ENCODE data around the gene FIGN.

Gene FIGN

GRCh38 chr2:163737190-163737439, 1.3 kb upstream of the FIGN start:
- DNase-seq (ENCODE audit: low spot score) = no peak

GRCh38 chr2:163736433-163737189, 803 bp upstream of the FIGN start:
- DNase-seq (ENCODE audit: low spot score) = peak; percentile 62

- peak; percentile 7 for DNase-seq (ENCODE audit: low spot score)
Measured at GRCh38 chr2:163734881-163735684, 725 bp downstream of the FIGN start.

- no peak for DNase-seq (ENCODE audit: low spot score)
Measured at GRCh38 chr2:163734401-163734800, 1.4 kb downstream of the FIGN start.

GRCh38 chr2:163733956-163734355, 1.9 kb downstream of the FIGN start:
- DNase-seq (ENCODE audit: low spot score) = no peak

- no peak for DNase-seq (ENCODE audit: low spot score)
Measured at GRCh38 chr2:163733301-163733938, 2.4 kb downstream of the FIGN start.

- DNase-seq (ENCODE audit: low spot score) = peak; percentile 4
Measured at GRCh38 chr2:163732727-163733126, 3.1 kb downstream of the FIGN start.

- no peak for DNase-seq (ENCODE audit: low spot score)
Measured at GRCh38 chr2:163731735-163732134, 4.1 kb downstream of the FIGN start.

GRCh38 chr2:163730556-163730955, 5.3 kb downstream of the FIGN start:
- DNase-seq (ENCODE audit: low spot score) = no peak

GRCh38 chr2:163729636-163730273, 6.1 kb downstream of the FIGN start:
- no peak for DNase-seq (ENCODE audit: low spot score)

- DNase-seq (ENCODE audit: low spot score) = no peak
Measured at GRCh38 chr2:163723881-163724280, 11.9 kb downstream of the FIGN start.

- DNase-seq (ENCODE audit: low spot score) = no peak
Measured at GRCh38 chr2:163723348-163723747, 12.5 kb downstream of the FIGN start.

- DNase-seq (ENCODE audit: low spot score) = no peak
Measured at GRCh38 chr2:163719331-163719730, 16.5 kb downstream of the FIGN start.

- DNase-seq (ENCODE audit: low spot score) = no peak
Measured at GRCh38 chr2:163717993-163718680, 17.7 kb downstream of the FIGN start.

- DNase-seq (ENCODE audit: low spot score) = no peak
Measured at GRCh38 chr2:163717515-163717914, 18.3 kb downstream of the FIGN start.

- DNase-seq (ENCODE audit: low spot score) = no peak
Measured at GRCh38 chr2:163716101-163716500, 19.7 kb downstream of the FIGN start.

GRCh38 chr2:163715668-163716067, 20.1 kb downstream of the FIGN start:
- DNase-seq (ENCODE audit: low spot score) = no peak

- DNase-seq (ENCODE audit: low spot score) = no peak
Measured at GRCh38 chr2:163715199-163715598, 20.6 kb downstream of the FIGN start.

- DNase-seq (ENCODE audit: low spot score) = no peak
Measured at GRCh38 chr2:163713534-163714311, 22.1 kb downstream of the FIGN start.

- DNase-seq (ENCODE audit: low spot score) = no peak
Measured at GRCh38 chr2:163711699-163712098, 24.1 kb downstream of the FIGN start.

- no peak for DNase-seq (ENCODE audit: low spot score)
Measured at GRCh38 chr2:163711258-163711657, 24.6 kb downstream of the FIGN start.
